CD4-positive, alpha-beta T cell (primary cell): ENCODE data around the gene ZNF804B. TPM values are rescaled to one million over a fixed set of nuclear protein-coding genes. Genes with fewer than 3 reads are reported as not detected.

Experiments used
- ATAC-seq: fragments of 200-7000 bp; cut with Tn5 transposase; one replicate; pipeline ENCODE4 v1.10.0; 2022; ENCODE audit warnings: mild to moderate bottlenecking; ENCODE audit not compliant: poor library complexity
- CTCF ChIA-PET: fragments of 350-600 bp; sonication (Branson Sonifier 250); formaldehyde crosslinking; loops from one replicate; lab custom pipeline; 2021; ENCODE audit warnings: antibody characterized with exemption, inconsistent platforms; lab: Charles Lee
- POLR2A ChIA-PET: fragments of 350-600 bp; sonication (Branson Sonifier 250); formaldehyde crosslinking; loops from one replicate; lab custom pipeline; 2021; ENCODE audit warnings: antibody characterized with exemption, inconsistent platforms; lab: Charles Lee
- DNase-seq, 14 experiments: peaks; one replicate each; pipeline ENCODE4 v3.0.0-alpha.2; 2013 to 2020; ENCODE audit warnings: mixed read lengths in 2 of 14
- H3K27ac ChIP-seq, 2 donors: one replicate each; pipeline versions ENCODE4 v1.5.1 to v1.7.0; 2013; ENCODE audit warnings: low read length in 2 of 2, low read depth in 1 of 2, mild to moderate bottlenecking in 1 of 2
- H3K27me3 ChIP-seq, 2 experiments: 1 replicate in 1 of 2; 2 replicates in 1 of 2; pipeline versions ENCODE4 v1.6.1 to v1.7.0; 2013; ENCODE audit warnings: low read length in 2 of 2, control low read depth in 1 of 2, mild to moderate bottlenecking in 1 of 2, moderate library complexity in 1 of 2; ENCODE audit not compliant: insufficient read depth in 2 of 2, control insufficient read depth in 1 of 2
- H3K36me3 ChIP-seq: one replicate; pipeline ENCODE4 v1.6.1; 2013; ENCODE audit warnings: low read length, control low read depth; ENCODE audit not compliant: insufficient read depth
- H3K4me1 ChIP-seq: one replicate; pipeline ENCODE4 v1.6.1; 2013; ENCODE audit warnings: low read length, control low read depth; ENCODE audit not compliant: insufficient read depth
- H3K4me3 ChIP-seq: one replicate; pipeline ENCODE4 v1.5.1; 2013; ENCODE audit warnings: mild to moderate bottlenecking, low read length, moderate library complexity
- H3K9me3 ChIP-seq, 2 experiments: 1 replicate in 1 of 2; 2 replicates in 1 of 2; pipeline versions ENCODE4 v1.6.1 to v1.7.0; 2013; ENCODE audit warnings: low read length in 2 of 2, mild to moderate bottlenecking in 2 of 2, control low read depth in 1 of 2, moderate library complexity in 1 of 2; ENCODE audit not compliant: control insufficient read depth in 1 of 2, insufficient read depth in 1 of 2
- H3K27ac Mint-ChIP-seq: one replicate; pipeline ENCODE4 v1.8.0; 2020; ENCODE audit warnings: mixed read lengths
- H3K27me3 Mint-ChIP-seq: one replicate; pipeline ENCODE4 v1.8.0; 2021; ENCODE audit warnings: mixed read lengths
- H3K36me3 Mint-ChIP-seq: one replicate; pipeline ENCODE4 v1.8.0; 2021; ENCODE audit warnings: low read depth, mixed read lengths
- H3K4me1 Mint-ChIP-seq: one replicate; pipeline ENCODE4 v1.8.0; 2021; ENCODE audit warnings: low read depth, mixed read lengths
- H3K4me3 Mint-ChIP-seq: one replicate; pipeline ENCODE4 v1.8.0; 2020; ENCODE audit warnings: mild to moderate bottlenecking, mixed read lengths
- H3K9me3 Mint-ChIP-seq: one replicate; pipeline ENCODE4 v1.8.0; 2020; ENCODE audit warnings: mixed read lengths
- CTCF ChIP-seq: fragments of 200-600 bp; IDR thresholded peaks from one replicate; pipeline ENCODE4 v1.8.0; 2022; ENCODE audit warnings: antibody characterized with exemption, mild to moderate bottlenecking
- intact Hi-C, 2 experiments: fragments of 100-400 bp; cut with DNase I in 1 of 2; cut with micrococcal nuclease in 1 of 2; formaldehyde crosslinking; loops; one replicate each; pipeline versions ENCODE4 v1.15.1 to v1.9.0; 2023 to 2025; cut with DNase I, micrococcal nuclease
- total RNA-seq, 174 experiments: library from RNA in 2 of 174; stranded (reverse) in 2 of 174; gene quantifications; one replicate each; pipeline ENCODE4 v1.2.3 and lab custom pipeline; 2021 to 2026

Gene ZNF804B
- total RNA-seq, 2 experiments from 2014 or later, result not detected

- Mint-ChIP-seq H3K27me3 (no peaks in the 10 kb centered on the region), H3K27ac (no peak overlapping the region), H3K4me3 (no peak overlapping the region), H3K9me3 (no peaks in the 10 kb centered on the region), H3K36me3 (no peaks in the 10 kb centered on the region), H3K4me1 (no peaks in the 10 kb centered on the region)
- ChIA-PET POLR2A (no interaction called here), CTCF (no interaction called here)
- Histone ChIP-seq H3K36me3 (no peaks in the 10 kb centered on the region), H3K27ac (no peak overlapping the region), H3K4me3 (no peak overlapping the region), H3K4me1 (no peaks in the 10 kb centered on the region), H3K9me3 (no peaks in the 10 kb centered on the region), H3K27me3 (no peaks in the 10 kb centered on the region)
- no peak for DNase-seq
- no peak for ATAC-seq
- intact Hi-C loops, result no loop called here
- TF ChIP-seq CTCF, result no peak
Measured at GRCh38 chr7:89160107-89160506, 400.6 kb downstream of the ZNF804B start.

- Mint-ChIP-seq H3K27ac (no peak overlapping the region), H3K4me3 (no peak overlapping the region), H3K9me3 (peaks cover 2% of the 10 kb centered on the region), H3K36me3 (no peaks in the 10 kb centered on the region), H3K27me3 (no peaks in the 10 kb centered on the region), H3K4me1 (no peaks in the 10 kb centered on the region)
- H3K4me1 ChIP-seq, result no peaks in the 10 kb centered on the region
- H3K9me3 ChIP-seq, result no peaks in the 10 kb centered on the region
- ChIA-PET CTCF (no interaction called here), POLR2A (no interaction called here)
- DNase-seq, result no peak
- ATAC-seq, result no peak
- no peak for TF ChIP-seq CTCF
- intact Hi-C loops, result no loop called here
- no peaks in the 10 kb centered on the region for H3K27me3 ChIP-seq
- no peak overlapping the region for H3K27ac ChIP-seq
- H3K36me3 ChIP-seq, result no peaks in the 10 kb centered on the region
- H3K4me3 ChIP-seq, result no peak overlapping the region
Measured at GRCh38 chr7:89165421-89165820, 405.9 kb downstream of the ZNF804B start.

GRCh38 chr7:89170628-89171027 lies 411.1 kb downstream of the ZNF804B start:
- Mint-ChIP-seq H3K27me3 (no peaks in the 10 kb centered on the region), H3K4me1 (no peaks in the 10 kb centered on the region), H3K4me3 (no peak overlapping the region), H3K9me3 (peaks cover 2% of the 10 kb centered on the region), H3K36me3 (no peaks in the 10 kb centered on the region), H3K27ac (no peak overlapping the region)
- Histone ChIP-seq H3K9me3 (no peaks in the 10 kb centered on the region), H3K27me3 (no peaks in the 10 kb centered on the region), H3K4me1 (no peaks in the 10 kb centered on the region), H3K27ac (no peak overlapping the region), H3K4me3 (no peak overlapping the region), H3K36me3 (no peaks in the 10 kb centered on the region)
- POLR2A ChIA-PET, result no interaction called here
- no peak for DNase-seq
- intact Hi-C loops, result no loop called here
- no peak for ATAC-seq
- CTCF ChIA-PET, result no interaction called here
- TF ChIP-seq CTCF, result no peak
